Suprapubic skin (tissue), 4 donors: ENCODE results near the gene NCK2.

ENCODE experiments used
- EP300 ChIP-seq: sonication (generic); formaldehyde crosslinking; IDR thresholded peaks from one replicate; pipeline ENCODE4 v1.6.1; 2017; ENCODE audit warnings: antibody characterized with exemption
- POLR2AphosphoS5 ChIP-seq, 3 donors: sonication (generic); formaldehyde crosslinking; IDR thresholded peaks; one replicate each; pipeline ENCODE4 v1.6.1; 2017; ENCODE audit warnings: antibody characterized with exemption in 3 of 3
- TF ChIP-seq, protein P1 (sequence below), 2 donors: fragments of 200-600 bp in 1 of 2; fragments of 450-650 bp in 1 of 2; sonication (generic) in 1 of 2; IDR thresholded peaks; one replicate each; pipeline ENCODE4 v1.5.1; 2016 to 2019; ENCODE audit warnings: antibody characterized with exemption in 2 of 2, mild to moderate bottlenecking in 1 of 2, moderate library complexity in 1 of 2

DNA sequence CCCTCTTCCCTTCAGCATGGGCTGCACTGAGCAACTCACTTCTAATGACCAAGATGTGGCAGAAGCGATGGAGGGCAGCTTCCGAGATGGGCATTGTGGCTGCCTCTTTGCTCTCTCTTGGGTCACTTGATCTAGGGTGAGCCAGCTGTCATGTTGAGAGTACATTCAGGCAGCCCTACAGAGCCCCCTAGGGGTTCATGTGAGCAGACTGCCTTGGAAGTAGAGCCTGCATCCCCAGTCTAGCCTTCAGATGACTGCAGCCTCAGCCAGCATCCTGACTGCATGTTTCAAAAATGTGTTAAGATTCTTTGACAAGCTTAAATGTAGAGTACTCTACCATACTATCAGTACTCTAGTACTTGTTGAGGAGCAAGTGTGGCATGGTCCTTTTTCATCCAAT lies 143.9 kb downstream of the NCK2 start:
- TF ChIP-seq, protein P1, sequence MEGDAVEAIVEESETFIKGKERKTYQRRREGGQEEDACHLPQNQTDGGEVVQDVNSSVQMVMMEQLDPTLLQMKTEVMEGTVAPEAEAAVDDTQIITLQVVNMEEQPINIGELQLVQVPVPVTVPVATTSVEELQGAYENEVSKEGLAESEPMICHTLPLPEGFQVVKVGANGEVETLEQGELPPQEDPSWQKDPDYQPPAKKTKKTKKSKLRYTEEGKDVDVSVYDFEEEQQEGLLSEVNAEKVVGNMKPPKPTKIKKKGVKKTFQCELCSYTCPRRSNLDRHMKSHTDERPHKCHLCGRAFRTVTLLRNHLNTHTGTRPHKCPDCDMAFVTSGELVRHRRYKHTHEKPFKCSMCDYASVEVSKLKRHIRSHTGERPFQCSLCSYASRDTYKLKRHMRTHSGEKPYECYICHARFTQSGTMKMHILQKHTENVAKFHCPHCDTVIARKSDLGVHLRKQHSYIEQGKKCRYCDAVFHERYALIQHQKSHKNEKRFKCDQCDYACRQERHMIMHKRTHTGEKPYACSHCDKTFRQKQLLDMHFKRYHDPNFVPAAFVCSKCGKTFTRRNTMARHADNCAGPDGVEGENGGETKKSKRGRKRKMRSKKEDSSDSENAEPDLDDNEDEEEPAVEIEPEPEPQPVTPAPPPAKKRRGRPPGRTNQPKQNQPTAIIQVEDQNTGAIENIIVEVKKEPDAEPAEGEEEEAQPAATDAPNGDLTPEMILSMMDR (IDR thresholded peaks at IDR 0.05) = no peak
- no peak for TF ChIP-seq EP300
- no peak for TF ChIP-seq POLR2AphosphoS5 (IDR thresholded peaks at IDR 0.05)
